Stimulated activated CD4-positive, alpha-beta T cell treated with anti-CD3 and anti-CD28 coated beads, Interleukin-2, amount 100 ng/mL, for 24 hours (primary cell): ENCODE measurements around the gene GNA12.

Source experiments
- DNase-seq, 2 donors: peaks; one replicate each; pipeline ENCODE4 v3.0.0-alpha.2; 2020

GNA12 gene

DNA sequence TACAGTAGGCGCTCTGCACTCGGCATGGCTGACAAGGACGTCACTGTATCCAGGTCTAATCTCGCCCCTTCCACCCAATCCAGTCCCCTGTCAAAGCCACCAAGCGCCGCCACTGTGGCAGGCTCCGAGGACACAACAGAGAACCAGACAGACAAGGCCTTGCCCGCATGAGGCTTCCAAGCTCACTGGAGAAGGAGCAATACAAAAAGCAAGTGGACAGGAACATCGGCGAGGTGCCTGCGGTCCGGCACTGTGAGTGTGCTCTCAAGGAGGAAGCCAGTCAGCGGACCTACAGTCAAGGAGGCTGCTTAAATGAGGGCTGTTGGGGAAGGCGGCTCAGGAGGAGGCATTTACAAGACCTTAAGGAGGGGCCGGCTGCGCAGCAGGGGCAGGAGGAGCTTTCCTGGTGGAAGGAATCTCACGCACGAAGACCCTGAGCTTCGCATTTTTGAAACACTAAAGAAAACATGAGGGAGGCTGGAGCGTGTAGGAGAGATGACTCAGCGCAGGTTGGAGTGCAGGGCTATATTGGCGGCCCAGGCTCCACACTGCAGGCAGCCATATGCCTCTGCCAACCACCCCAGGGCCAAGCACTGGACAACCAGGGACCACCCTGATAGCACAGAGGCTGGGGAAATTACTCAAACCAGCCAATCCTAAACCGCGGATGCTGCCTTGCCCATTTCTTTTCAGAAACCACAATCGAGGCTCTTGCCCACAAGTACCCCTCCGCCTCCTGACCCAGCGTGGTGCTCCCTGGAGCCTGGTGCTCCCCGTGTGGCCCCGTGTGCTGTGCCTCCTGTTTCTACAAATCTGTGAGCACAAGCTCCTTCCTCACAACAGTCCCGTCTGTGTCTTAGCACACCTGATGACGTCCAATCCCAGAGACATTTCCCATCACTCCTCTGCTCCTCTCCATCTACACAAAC lies 28.9 kb downstream of the GNA12 start:
- no peak for DNase-seq

DNA sequence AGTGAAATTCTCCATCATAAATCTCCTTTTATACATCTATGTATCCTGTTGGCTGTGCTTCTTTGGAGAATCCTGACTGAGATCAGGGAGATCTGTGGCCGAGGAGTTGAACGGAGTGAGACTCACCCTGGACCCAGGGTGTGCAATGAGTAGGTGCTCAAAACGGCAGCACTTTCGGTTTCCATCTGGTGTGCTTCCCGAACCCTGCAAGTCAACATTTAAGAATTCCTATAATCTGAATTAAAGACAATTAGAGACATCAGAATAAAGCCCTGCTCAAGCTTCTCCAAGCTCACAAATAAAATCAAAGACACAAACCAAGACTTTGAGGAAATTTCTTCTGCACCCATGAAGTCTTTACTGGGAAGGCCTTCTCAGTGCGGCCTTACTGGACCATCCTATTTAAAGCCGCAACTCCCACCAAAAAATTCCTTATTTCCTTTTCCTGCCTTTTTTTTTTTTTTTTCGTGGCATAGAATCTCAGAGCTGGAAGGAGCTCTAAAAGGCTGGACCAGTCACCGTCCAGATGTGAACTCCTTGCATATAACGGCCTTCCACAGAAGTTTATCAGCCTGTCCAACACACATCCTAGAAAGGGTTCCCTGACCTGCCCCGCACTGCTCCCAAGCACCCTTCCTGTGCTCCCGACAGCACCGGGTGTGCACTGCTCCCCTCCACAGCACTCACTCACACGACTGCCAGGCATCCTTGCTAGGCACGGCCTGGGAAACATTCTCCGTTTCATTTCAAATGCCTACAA lies 29.7 kb downstream of the GNA12 start:
- DNase-seq: no peak

DNA sequence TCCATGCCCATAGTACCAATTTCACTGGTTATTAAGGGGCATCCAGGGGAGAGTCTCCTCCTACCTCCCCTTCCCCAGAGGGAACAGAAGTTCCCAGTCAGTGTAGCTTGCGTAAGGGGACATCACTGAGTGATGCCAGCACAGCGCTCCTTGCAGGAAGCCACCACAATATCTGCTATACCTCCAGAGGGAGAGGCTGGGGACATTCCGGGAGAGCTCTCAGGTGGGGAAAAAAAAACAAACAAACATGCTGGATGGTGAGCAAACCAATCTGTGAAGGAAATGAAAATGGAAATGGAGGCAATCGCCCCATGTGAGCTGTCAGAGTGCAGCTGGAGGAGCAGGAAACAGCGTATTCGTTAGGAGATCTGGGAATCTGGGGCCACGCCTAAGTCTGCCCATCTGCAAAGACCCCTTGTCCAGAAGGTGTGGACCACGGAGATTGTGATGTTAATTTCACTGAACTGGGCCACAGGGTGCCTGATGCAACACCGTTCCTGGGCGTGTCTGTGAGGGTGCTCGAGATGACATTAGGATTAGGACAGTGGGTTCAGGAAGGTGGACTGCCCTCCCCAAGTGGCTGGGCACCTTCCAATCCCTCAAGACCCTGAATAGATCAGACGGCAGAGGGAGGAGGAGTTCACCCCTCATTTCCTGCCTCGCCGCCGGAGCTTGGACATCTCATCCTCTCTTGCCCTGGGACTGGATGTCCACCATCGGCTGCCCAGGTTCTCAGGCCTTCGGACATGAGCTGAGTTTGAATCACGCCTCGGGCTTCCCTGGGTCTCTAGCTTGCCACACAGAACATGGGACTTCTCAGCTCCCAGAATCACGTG lies 30.5 kb downstream of the GNA12 start:
- no peak for DNase-seq

- DNase-seq: no peak
These were observed 31.3 kb downstream of the GNA12 start for GRCh38 chr7:2812831-2813230.

DNA sequence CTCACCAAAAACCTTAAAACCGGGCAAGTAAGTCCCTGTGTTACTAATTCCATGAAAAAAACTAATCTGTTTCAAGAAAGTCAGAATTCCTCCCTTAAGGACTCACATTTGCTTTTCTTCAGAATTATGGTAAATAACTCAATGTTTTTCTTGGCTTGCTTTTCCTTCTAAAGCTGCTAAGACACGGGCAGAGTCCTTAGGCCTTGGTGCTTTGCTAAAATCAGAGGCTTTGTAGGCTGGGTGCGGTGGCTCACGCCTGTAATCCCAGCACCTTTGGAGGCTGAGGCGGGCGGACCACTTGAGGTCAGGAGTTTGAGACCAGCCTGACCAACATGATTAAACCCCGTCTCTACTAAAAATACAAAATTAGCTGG lies 32.0 kb downstream of the GNA12 start:
- no peak for DNase-seq

GRCh38 chr7:2811476-2812113 lies 32.5 kb downstream of the GNA12 start:
- DNase-seq: no peak

- no peak for DNase-seq
These were observed 33.3 kb downstream of the GNA12 start for GRCh38 chr7:2810682-2811415.

DNA sequence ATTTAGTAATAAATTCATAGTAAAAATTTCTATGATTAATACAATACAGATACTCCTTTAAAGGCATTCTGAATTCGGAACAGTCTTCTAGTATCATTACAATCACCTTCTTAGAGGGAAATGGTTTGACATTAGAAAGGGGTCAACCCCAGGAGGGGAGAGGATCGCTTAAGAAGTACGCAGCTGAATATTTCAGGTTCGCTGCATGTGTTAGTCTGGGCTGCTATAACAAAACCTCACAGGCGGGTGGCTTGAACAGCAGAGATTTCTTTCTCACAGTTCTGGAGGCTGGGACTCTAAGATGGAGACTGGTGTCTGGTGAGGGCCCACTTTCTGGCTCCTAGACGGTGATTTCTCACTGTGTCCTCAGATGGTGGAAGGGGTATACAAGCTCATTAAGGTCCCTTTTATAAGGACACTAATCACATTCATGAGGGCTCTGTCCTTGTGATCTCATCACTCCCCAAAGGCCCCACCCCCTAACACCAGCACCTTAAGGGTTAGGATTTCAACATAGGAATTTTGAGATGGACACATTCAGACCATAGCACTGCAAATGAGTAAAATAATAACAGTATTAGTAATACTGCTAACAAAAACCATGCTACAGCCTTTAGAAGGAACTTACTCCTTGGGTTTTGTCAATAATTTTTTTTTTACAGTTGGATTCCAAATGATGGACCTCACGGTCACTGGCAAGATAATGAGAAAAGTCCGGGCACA lies 34.0 kb downstream of the GNA12 start:
- DNase-seq: no peak

- no peak for DNase-seq
These were observed 35.0 kb downstream of the GNA12 start for GRCh38 chr7:2808891-2809665.

- no peak for DNase-seq
These were observed 36.0 kb downstream of the GNA12 start for GRCh38 chr7:2807845-2808772.

GRCh38 chr7:2807460-2807844 lies 36.7 kb downstream of the GNA12 start:
- no peak for DNase-seq

- DNase-seq: no peak
These were observed 37.5 kb downstream of the GNA12 start for GRCh38 chr7:2806571-2806970.

DNA sequence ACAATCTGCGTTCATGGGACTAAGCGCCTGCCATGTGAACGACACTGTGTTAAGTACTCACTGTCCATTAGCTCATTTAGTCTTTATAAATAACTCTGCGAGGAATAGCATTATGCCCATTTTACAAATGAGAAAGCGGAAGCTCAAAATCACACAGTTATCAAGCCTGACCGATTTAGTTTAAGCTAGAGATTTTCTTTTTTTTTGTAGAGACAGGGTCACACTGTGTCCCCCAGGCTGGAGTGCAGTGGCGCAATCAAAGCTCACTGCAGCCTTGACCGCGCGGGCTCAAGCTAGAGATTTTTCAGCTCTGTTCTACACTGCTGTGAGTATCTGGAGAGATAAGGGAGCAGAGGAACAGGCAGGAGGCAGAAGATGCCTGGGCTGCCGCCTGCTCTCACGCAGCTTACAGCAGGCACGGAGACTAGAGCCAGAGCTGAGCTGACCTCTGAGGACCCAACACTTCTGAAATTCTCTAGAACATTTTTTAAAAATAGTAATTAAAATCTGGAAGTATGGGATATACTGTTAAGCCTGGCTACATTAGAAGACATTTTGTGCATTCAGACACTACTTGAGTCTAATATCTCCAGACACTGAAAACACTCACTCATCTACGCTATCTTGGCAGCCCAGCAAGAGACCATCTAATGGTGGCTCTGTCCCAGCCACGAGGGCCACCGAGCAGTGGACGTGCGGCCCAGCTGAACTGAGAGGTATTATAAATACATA lies 38.7 kb downstream of the GNA12 start:
- DNase-seq: no peak

DNA sequence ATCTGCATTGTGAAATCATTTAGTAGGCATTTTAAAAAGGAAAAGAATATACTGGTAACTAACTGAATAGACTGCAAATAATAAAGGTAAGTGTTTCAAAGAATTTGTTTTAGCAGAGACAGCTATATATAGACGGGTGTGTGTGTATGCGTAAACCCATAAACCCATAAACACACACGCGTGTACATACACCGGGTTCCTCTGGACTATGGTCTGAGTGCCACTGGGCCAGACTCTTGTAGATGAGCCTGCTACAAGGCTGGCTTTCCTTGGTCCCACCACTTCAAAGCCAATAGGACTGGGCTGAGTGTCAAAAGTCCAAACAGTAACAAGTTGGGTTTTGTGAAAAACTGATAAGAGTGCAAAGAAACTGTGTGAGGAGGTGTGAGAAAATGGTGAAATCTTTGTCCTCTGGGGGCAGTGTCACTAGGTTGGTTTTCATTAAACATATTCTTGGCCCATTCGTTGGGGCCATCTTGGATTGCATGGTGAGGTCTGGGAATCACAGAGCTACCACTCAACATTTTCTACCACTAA lies 39.8 kb downstream of the GNA12 start:
- no peak for DNase-seq

GRCh38 chr7:2803755-2804154 lies 40.4 kb downstream of the GNA12 start:
- DNase-seq: no peak

DNA sequence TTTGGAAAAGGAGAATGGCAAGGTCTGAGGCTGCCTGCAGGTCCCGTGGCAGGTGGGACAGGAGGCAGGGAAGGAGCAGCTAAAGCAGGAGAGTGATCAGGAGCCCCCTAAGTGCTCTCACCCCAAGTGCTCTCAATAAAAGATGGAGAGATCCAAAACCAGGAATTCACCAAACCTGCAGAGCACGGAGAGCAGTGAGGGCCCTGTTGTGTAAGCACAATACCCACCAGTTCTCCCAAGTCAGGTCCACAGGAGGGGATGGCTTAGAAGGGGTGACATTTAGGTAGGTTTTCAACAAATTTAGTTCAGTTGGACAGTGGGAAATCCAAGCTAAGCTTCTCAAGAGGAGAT lies 40.8 kb downstream of the GNA12 start:
- DNase-seq: no peak

GRCh38 chr7:2802504-2803341 lies 41.4 kb downstream of the GNA12 start:
- DNase-seq: no peak

- no peak for DNase-seq
These were observed 42.0 kb downstream of the GNA12 start for GRCh38 chr7:2802101-2802500.
